Activated naive CD8-positive, alpha-beta T cell (primary cell): ENCODE data around the gene UPK1A.
"Not testable (repeated sequence)": the region's sequence is repeated elsewhere in the genome, so short reads cannot be mapped to it uniquely, and the experiment has no call there.

Experiments used
- H3K27ac Mint-ChIP-seq: one replicate; pipeline ENCODE4 v1.8.0; 2021; ENCODE audit warnings: mixed read lengths
- H3K27me3 Mint-ChIP-seq: one replicate; pipeline ENCODE4 v1.8.0; 2021; ENCODE audit warnings: mixed read lengths
- H3K36me3 Mint-ChIP-seq: one replicate; pipeline ENCODE4 v1.8.0; 2021; ENCODE audit warnings: mixed read lengths
- H3K4me1 Mint-ChIP-seq: one replicate; pipeline ENCODE4 v1.8.0; 2021; ENCODE audit warnings: low read depth, mixed read lengths
- H3K4me3 Mint-ChIP-seq: one replicate; pipeline ENCODE4 v1.8.0; 2021; ENCODE audit warnings: mild to moderate bottlenecking, mixed read lengths
- H3K9me3 Mint-ChIP-seq: one replicate; pipeline ENCODE4 v1.8.0; 2021; ENCODE audit warnings: low read depth, mixed read lengths

UPK1A gene

DNA sequence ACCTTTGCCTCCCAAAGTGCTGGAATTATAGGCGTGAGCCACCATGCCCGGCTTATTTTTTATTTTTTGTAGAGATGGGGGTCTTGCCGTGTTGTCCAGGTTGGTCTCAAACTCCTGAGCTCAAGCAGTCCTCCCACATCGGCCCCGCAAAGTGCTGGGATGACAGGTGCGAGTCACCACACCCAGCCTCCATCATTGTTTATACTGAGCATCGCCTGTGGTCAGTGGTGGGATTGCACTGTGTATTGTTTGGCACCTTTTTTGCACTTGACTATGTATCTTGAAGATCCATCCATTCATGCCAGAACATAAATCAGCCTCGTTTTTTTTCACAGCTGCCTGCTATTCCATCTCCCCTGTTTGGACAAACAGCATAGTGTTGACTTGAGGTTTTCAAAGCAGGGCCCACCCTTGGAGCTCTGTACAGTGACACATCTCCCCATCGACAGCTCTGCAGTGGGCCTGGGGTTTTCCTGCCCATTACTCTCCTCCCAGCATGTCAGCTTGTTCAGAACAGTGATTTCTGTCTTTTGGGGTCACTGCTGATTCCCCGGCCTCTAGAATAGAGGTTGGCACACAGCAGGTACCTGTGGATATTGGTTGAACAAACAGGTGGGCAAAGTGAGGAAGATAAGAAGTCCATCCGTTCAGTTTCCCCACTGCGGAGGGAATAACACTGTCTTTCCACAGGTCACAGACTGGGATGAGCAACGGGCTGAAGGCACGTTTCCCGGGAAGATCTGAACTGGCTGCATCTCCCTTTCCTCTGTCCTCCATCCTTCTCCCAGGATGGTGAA is 8.2 kb upstream of the UPK1A start:
- Mint-ChIP-seq H3K36me3 (peaks cover 4% of the 10 kb centered on the region), H3K4me1 (peaks cover 8% of the 10 kb centered on the region), H3K4me3 (no peak overlapping the region), H3K27me3 (no peaks in the 10 kb centered on the region), H3K9me3 (no peaks in the 10 kb centered on the region), H3K27ac (no peak overlapping the region)

DNA sequence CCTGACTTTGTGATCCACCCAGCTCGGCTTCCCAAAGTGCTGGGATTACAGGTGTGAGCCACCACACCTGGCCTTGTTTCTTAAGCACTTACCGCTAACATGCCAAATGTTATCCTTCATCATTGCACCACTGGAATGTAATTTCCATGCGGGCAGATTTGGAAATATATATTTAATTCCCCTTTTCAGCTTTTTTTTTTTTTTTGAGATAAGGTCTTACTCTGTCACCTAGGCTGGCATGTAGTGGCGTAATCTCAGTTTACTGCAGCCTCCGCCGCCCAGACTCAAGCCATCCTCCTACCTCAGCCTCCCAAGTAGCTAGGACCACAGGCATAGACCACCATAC is 4.3 kb upstream of the UPK1A start:
- Mint-ChIP-seq H3K4me1 (no peaks in the 10 kb centered on the region), H3K27me3 (no peaks in the 10 kb centered on the region), H3K27ac (no peak overlapping the region), H3K9me3 (no peaks in the 10 kb centered on the region), H3K36me3 (peaks cover 3% of the 10 kb centered on the region), H3K4me3 (no peak overlapping the region)

DNA sequence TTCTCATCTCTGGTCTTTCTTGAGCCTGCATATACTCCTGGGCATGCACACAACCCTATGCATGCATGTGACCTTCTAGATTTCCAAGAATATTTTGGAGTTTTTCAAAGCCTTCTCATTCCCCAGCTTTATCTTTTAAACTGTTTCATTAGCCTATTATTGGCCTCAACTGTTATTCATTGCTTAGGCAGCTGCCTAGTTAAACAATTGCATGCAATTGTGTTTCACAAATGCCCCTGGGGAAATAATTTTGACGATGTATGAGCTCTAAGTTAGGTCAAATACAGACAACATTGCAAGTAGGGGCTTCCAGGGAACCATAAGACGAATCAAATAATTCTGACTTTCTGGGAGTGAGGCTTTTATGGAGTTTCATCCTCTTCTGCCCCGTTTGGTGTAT is 2.3 kb upstream of the UPK1A start:
- Mint-ChIP-seq H3K36me3 (no peaks in the 10 kb centered on the region), H3K4me1 (no peaks in the 10 kb centered on the region)

DNA sequence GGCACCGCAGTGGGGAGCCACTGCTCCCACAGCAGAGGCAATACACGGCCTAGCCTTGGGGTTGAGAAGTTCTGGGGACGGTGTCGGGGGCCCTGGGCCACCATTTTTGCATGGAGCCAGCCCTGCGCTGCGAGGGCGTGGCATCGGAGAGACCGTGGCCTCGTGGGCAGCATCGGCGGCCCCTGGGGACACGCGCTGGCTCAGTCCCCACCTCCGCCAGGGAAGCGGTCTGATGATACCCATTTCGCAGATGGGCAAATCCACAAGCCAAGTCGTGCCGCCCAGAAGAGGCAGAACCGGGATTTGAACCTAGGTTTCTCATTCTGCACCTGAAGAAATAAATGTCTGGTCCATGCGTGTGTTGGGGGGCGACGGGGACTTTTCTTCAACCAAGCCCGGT is 1.2 kb upstream of the UPK1A start:
- H3K36me3 Mint-ChIP-seq, result no peaks in the 10 kb centered on the region
- no peaks in the 10 kb centered on the region for H3K4me1 Mint-ChIP-seq
- peaks cover 2% of the 10 kb centered on the region for H3K27me3 Mint-ChIP-seq
- no peaks in the 10 kb centered on the region for H3K9me3 Mint-ChIP-seq
- peak overlapping the region; percentile 6 for H3K27ac Mint-ChIP-seq
- no peak overlapping the region for H3K4me3 Mint-ChIP-seq

More for the DNA sequence above, 2.3 kb upstream of the UPK1A start:
- Mint-ChIP-seq H3K27ac (no peak overlapping the region), H3K4me3 (no peak overlapping the region), H3K27me3 (no peaks in the 10 kb centered on the region), H3K9me3 (no peaks in the 10 kb centered on the region)

DNA sequence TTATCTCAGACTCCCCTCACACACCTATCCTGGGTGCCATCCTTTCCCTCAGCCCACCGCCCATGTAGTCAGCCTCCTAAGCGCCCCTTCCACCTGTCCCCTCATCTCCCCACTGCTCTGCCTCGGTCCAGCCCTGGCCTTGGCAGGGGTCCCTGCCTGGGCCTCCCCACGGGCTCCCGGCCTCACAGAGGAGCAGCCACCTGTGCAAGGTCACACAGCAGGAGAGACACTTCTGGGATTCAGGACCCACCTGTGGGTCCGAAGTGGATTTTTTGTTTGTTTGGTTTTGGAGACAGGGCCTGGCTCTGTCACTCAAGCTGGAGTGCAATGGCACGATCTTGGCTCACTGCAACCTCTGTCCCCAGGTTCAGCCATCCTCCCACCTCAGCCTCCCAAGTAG is 713 bp upstream of the UPK1A start:
- peak overlapping the region; percentile 6 for H3K27ac Mint-ChIP-seq

GRCh38 chr19:35669566-35669965 is 3.2 kb downstream of the UPK1A start:
- H3K36me3 Mint-ChIP-seq, result peaks cover 2% of the 10 kb centered on the region
- H3K9me3 Mint-ChIP-seq, result no peaks in the 10 kb centered on the region
- H3K27me3 Mint-ChIP-seq, result peaks cover 6% of the 10 kb centered on the region
- no peak overlapping the region for H3K27ac Mint-ChIP-seq
- H3K4me1 Mint-ChIP-seq, result peaks cover 8% of the 10 kb centered on the region
- no peak overlapping the region for H3K4me3 Mint-ChIP-seq

More for the DNA sequence above, 713 bp upstream of the UPK1A start:
- H3K36me3 Mint-ChIP-seq, result no peaks in the 10 kb centered on the region
- H3K27me3 Mint-ChIP-seq, result peaks cover 2% of the 10 kb centered on the region
- H3K9me3 Mint-ChIP-seq, result no peaks in the 10 kb centered on the region
- H3K4me3 Mint-ChIP-seq, result no peak overlapping the region
- no peaks in the 10 kb centered on the region for H3K4me1 Mint-ChIP-seq

GRCh38 chr19:35669974-35670373 is 3.7 kb downstream of the UPK1A start:
- no peak overlapping the region for H3K27ac Mint-ChIP-seq
- no peak overlapping the region for H3K4me3 Mint-ChIP-seq
- H3K9me3 Mint-ChIP-seq, result no peaks in the 10 kb centered on the region
- peaks cover 6% of the 10 kb centered on the region for H3K27me3 Mint-ChIP-seq
- H3K4me1 Mint-ChIP-seq, result peaks cover 8% of the 10 kb centered on the region
- peaks cover 2% of the 10 kb centered on the region for H3K36me3 Mint-ChIP-seq

- H3K4me3 Mint-ChIP-seq, result no peak overlapping the region
- H3K27ac Mint-ChIP-seq, result no peak overlapping the region
- peaks cover 8% of the 10 kb centered on the region for H3K4me1 Mint-ChIP-seq
- H3K9me3 Mint-ChIP-seq, result no peaks in the 10 kb centered on the region
- peaks cover 2% of the 10 kb centered on the region for H3K36me3 Mint-ChIP-seq
- peaks cover 6% of the 10 kb centered on the region for H3K27me3 Mint-ChIP-seq
These were observed 4.4 kb downstream of the UPK1A start for GRCh38 chr19:35670686-35671085.

DNA sequence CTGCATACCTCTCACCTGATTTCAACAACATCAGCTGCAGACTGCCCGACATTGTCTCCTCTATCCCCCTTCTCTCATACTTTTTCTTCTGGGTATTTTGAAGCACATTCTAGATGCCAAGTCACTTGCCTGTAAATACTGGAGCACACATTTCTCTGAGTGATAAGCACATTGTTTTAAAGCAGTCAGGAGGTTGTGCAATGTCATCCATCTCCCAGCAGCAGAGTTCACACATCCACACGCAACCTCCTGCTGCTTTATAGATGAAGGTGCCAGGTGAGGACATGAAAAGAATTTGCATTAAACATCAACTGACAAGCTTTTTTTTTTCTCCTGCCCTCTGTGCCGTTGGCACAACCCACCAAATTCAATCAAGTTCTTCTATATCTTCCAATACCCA is 5.5 kb downstream of the UPK1A start:
- Mint-ChIP-seq H3K4me3 (peak overlapping the region; percentile 17), H3K27me3 (peaks cover 6% of the 10 kb centered on the region), H3K9me3 (no peaks in the 10 kb centered on the region), H3K36me3 (peaks cover 2% of the 10 kb centered on the region), H3K4me1 (peaks cover 8% of the 10 kb centered on the region), H3K27ac (no peak overlapping the region)

- Mint-ChIP-seq H3K4me3 (peak overlapping the region; percentile 76), H3K36me3 (peaks cover 5% of the 10 kb centered on the region), H3K27me3 (peaks cover 10% of the 10 kb centered on the region), H3K4me1 (peaks cover 8% of the 10 kb centered on the region), H3K9me3 (no peaks in the 10 kb centered on the region), H3K27ac (no peak overlapping the region)
These were observed 6.9 kb downstream of the UPK1A start for GRCh38 chr19:35673121-35673804.

- no peaks in the 10 kb centered on the region for H3K9me3 Mint-ChIP-seq
- peaks cover 8% of the 10 kb centered on the region for H3K4me1 Mint-ChIP-seq
- peaks cover 5% of the 10 kb centered on the region for H3K36me3 Mint-ChIP-seq
- peaks cover 8% of the 10 kb centered on the region for H3K27me3 Mint-ChIP-seq
- H3K27ac Mint-ChIP-seq, result peak overlapping the region; percentile 11
- no peak overlapping the region for H3K4me3 Mint-ChIP-seq
These were observed 9.3 kb downstream of the UPK1A start for GRCh38 chr19:35675589-35676140.

DNA sequence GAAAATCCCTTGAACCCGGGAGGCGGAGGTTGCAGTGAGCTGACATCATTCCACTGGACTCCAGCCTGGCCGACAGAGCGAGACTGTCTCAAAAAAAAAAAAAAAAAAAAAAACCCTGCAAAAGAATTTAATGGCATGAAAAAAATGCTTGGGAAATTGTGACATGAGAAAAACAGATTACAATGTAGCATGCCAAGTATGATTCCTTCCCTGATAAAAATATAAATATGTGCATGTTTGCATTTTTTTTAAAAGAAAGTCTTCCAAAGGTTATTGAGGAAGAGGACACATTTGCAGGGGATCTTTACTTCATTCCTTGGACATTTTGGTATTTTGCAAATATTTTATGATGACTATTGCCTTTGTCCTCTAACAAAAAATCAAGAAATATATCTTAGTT is 23.5 kb downstream of the UPK1A start:
- no peaks in the 10 kb centered on the region for H3K27me3 Mint-ChIP-seq
- no peak overlapping the region for H3K27ac Mint-ChIP-seq
- no peak overlapping the region for H3K4me3 Mint-ChIP-seq

DNA sequence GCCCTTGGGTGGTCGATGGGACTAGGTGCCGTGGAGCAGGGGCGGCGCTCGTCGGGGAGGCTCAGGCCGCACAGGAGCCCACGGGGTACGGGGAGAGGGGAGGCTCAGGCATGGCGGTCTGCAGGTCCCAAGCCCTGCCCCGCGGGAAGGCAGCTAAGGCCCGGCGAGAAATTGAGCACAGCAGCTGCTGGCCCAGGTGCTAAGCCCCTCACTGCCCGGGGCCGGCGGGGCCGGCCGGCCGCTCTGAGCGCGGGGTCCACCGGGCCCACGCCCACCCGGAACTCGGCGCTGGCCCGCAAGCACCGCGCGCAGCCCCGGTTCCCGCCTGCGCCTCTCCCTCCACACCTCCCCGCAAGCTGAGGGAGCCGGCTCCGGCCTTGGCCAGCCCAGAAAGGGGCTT is 24.8 kb downstream of the UPK1A start:
- H3K4me3 Mint-ChIP-seq, H3K36me3 Mint-ChIP-seq, H3K4me1 Mint-ChIP-seq, H3K9me3 Mint-ChIP-seq, H3K27ac Mint-ChIP-seq, H3K27me3 Mint-ChIP-seq: not testable (repeated sequence)

More for the DNA sequence above, 23.5 kb downstream of the UPK1A start:
- no peaks in the 10 kb centered on the region for H3K9me3 Mint-ChIP-seq
- H3K4me1 Mint-ChIP-seq, result no peaks in the 10 kb centered on the region
- no peaks in the 10 kb centered on the region for H3K36me3 Mint-ChIP-seq

- H3K9me3 Mint-ChIP-seq, result no peaks in the 10 kb centered on the region
- H3K27me3 Mint-ChIP-seq, result no peaks in the 10 kb centered on the region
- H3K4me3 Mint-ChIP-seq, result no peak overlapping the region
- H3K36me3 Mint-ChIP-seq, result no peaks in the 10 kb centered on the region
- peaks cover 2% of the 10 kb centered on the region for H3K4me1 Mint-ChIP-seq
- no peak overlapping the region for H3K27ac Mint-ChIP-seq
These were observed 25.7 kb downstream of the UPK1A start for GRCh38 chr19:35692010-35692409.

- H3K9me3 Mint-ChIP-seq, result no peaks in the 10 kb centered on the region
- H3K36me3 Mint-ChIP-seq, result no peaks in the 10 kb centered on the region
- no peak overlapping the region for H3K27ac Mint-ChIP-seq
- no peak overlapping the region for H3K4me3 Mint-ChIP-seq
- no peaks in the 10 kb centered on the region for H3K27me3 Mint-ChIP-seq
- H3K4me1 Mint-ChIP-seq, result peaks cover 2% of the 10 kb centered on the region
These were observed 27.1 kb downstream of the UPK1A start for GRCh38 chr19:35693422-35693821.
